ENCODE measurements around the gene ASTN2.
A peak's percentile ranks its signal among the peaks of the same experiment; 100 is the strongest.

The ASTN2 gene

GRCh38 chr9:116378873-116379272 lies 1036.0 kb downstream of the ASTN2 start:
- DNase-seq (ENCODE audit: low spot score) = no peak

- DNase-seq (ENCODE audit: low spot score) = peak; percentile 80
Measured at GRCh38 chr9:116377179-116377798, 1037.6 kb downstream of the ASTN2 start.
